Right lung (tissue), 5 donors: ENCODE measurements around the gene NDUFA13. TPM values are rescaled to one million over a fixed set of nuclear protein-coding genes. Genes with fewer than 3 reads are reported as not detected.

Experiments used
- DNase-seq, 2 donors: peaks; one replicate each; pipeline ENCODE4 v3.0.0-alpha.2; 2013
- polyA plus RNA-seq, 5 donors: library from polyadenylated mRNA; unstranded; fragments of 120-200 nt; gene quantifications; one replicate each; pipeline versions ENCODE4 v1.2.1 to v1.2.3, GENCODE V29; 2013; ENCODE audit warnings: inconsistent platforms in 1 of 5, low replicate concordance in 1 of 5; ENCODE audit not compliant: insufficient read length in 5 of 5, insufficient read depth in 1 of 5

The NDUFA13 gene
- polyA plus RNA-seq, 5 donors, result 177 to 282 (median 180) TPM

DNA sequence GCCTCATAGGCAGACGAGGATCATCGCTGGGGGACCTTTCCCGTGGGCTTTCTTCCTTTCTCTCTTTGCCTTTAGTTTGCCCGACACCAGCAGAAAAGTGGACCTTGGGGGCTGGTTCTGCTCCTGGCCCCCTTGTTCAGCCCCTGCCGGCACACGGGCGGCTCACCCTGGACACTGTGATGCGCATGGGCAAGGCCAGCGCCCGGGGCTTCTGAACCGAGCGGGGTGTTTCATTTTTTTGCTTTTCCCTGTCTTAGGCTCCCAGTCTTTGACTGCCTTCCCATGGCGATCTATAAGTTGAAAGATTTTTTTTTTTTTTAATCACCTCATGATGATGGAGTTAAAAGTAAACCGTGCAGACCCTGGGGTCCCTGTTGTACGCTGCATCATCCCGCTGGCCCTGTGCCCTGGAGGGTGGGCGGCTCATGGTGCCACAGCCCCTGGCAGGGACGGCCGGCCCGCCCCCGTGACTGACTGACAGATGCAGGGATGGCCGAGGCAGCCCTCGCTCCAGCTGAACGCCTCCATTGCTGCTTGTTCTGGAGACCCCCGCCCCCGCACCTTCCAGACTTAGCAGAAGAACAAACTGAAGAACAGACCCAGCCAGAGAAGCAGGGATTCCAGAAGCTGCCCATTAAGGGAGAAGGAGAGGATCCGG, 10.2 kb upstream of the NDUFA13 start:
- no peak for DNase-seq

DNA sequence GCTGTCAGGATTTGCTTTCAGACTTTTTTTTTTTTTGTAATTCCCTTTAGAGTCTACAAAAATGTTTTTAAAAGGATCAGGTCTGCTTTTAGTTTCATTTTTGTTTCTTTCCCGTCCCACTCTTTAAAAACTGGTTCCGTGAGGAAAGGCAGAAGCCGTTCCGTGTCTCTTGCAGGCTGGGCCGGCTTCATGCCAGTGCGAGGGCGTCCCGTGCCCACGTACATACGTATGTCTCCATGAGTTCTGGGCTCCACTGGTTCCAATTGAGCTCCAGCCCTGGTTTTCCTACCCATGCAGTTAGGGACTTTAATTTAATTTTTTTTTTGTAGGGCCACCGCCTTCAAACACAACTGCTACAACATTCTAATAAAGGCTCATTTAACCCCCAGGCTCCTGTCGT, 9.4 kb upstream of the NDUFA13 start:
- no peak for DNase-seq

DNA sequence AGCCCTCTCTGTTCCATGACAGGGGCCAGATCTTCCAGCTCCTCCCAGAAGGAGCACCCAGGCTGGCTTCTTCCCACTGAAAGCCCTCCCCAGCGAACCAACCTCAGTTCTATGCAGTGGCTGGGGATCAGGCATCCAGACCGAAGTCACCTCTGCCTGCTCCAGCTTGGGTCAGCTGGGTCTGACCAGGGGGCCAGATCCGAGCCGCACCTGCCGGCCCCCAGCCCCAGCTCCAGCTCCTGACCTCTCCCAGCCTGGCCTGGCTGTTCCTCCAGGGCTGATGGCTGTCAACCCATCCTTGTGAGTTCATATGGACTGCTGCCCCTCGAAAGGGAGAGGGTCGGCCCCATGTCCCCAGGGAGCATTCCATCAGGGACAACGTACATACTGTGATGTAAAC, 8.7 kb upstream of the NDUFA13 start:
- DNase-seq, result no peak

DNA sequence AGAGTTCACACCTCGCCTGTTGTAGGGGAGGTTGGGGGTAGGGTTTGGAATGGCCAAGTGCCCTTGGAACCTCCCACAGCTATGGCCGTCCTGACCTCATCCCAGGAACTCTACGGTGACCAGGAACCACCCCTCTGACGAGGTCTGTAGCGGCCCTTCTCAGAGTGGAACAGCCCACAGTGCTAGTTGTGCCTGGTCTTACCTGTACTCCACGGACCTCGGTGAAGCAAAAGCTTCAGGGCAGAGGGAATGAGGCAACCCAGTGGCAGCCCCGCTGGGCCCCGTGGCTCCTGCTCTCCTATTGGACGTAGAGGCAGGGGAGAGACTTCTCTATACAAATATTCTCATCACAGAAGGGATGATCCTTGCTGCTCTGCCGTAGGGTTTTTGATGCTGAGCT, 7.8 kb upstream of the NDUFA13 start:
- no peak for DNase-seq

DNA sequence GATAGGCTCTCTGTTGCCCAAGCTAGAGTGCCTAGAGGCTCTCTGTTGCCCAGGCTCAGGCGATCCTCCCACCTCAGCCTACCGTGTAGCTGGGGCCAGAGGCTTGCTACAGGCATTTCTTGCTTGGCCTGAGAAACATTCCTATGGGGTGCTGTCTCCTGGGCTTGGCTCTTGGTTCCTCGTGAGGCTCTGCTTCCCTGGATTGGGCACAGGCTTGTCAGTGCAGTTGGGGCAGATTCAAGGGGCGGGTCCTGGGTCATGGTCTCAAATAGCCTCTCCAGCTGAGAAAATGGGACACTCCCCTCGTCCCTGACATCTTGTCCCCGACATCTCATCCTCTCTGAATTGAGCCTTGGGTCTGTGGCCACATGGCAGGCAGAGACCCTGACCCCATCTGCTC, 5.6 kb upstream of the NDUFA13 start:
- no peak for DNase-seq

DNA sequence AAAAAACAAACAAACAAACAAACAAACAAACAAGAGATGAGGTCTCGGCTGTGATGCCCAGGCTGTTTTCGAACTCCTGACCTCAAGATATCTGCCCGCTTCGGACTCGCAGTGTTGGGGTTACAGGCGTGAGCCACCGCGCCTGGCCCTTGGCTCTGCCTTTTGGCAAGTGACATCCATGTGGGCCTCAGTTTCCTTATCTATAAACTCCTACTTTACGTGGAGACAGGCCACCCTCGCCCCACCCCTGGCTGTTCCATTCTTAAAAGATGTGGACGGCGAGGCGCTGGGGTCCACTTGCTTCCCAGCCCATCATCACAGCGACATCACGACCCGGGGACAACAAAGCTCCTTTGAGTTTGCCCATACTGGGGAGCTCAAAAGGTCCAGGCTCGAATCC, 2.3 kb upstream of the NDUFA13 start:
- DNase-seq, result no peak

DNA sequence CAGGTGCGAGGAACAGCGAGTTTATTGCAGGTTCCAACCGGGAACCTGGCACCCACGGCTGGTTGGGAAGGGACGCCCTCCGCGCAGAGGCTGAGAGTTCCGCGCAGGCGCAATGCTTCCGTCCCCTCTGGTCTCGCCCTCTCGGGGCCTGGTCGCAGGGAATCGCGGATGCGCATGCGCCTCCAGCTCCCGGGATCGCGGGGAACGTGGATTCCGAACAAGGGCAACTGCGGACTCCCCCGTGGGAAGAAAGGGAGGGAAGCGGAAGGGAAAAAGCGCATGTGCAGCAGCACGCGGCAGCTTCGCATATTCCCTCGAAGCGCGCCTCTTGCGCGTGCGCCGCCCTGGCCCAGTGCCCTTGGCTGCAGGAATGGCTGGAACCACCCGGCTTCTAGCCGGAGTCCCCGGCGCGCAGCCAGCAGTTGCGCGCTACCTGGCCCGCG, 1.8 kb upstream of the NDUFA13 start:
- peak; percentile 72 to 81 for DNase-seq

DNA sequence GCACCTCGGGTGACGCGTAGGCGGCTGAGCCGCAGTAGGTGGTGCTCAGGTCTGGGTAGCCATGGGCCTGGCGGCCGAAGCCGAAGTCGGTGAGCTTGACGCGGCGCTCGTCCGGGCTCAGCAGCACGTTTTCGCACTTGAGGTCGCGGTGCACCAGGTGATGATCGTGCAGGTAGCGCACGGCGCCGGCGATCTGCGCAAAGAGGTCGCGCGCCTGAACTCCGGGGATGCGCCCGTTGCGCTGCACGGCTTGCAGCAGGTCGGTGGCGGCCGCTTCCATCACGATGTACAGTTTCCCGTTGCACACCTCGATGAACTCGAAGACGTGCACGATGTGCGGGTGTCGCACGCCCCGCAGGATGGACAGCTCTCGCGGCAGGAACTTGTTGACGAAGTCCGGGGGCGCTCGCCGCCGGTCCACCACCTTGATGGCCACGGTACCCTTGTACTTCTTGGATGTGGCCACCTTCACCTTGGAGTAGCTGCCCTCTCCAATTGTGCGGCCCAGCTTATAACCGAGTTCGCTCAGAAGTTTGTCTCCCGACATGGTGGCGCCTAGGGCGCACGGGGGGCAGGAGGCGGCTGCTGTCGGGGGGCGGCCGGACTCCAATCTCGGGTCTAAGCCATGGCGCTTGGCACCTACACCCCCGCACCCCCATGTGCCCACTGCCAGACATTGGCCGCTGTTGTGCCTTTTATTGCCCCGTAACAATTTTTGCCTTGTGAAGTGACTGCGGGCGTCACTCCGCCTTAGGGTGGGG, 964 bp upstream of the NDUFA13 start, which contains the start of gene TSSK6:
TSSK6 (minus strand) TSS at position 668 of the 761 bp plus-strand sequence; CDS start at position 547, 121 bp downstream.
- no peak for DNase-seq

DNA sequence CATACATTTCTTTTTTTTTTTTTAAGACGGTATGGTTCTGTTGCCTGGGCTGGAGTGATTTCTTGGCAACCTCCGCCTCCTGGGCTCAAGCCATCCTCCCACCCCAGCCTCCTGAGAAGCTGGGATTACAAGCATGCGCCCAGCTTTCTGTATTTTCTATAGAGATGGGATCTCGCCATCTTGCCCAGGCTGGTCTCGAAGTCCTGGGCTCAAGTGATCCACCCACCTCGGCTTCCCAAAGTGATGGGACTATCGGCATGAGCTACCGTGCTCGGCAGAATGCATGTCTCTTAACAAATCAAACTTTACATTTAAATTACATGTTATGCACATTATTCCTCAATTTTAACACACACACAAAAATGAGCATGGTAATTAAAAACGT, 1.2 kb downstream of the NDUFA13 start:
- DNase-seq, result no peak

DNA sequence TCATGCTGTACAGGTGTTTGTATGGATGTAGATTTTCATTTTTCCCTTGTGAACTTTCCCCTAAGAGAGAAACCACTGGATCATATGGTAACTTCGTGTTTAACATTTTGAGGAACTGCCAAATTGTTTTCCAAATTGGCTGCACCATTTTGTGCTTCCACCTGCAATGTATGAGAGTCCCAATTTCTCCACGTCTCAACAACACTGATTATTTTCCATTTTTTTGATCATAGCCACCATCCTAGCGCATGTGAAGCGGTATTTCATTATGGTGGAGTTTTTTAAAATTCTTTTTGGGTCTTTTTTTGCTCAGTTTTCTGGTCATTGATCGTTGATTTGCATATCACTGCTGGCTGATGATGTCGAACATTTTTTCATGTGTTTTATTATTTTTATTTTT, 5.0 kb downstream of the NDUFA13 start:
- no peak for DNase-seq

DNA sequence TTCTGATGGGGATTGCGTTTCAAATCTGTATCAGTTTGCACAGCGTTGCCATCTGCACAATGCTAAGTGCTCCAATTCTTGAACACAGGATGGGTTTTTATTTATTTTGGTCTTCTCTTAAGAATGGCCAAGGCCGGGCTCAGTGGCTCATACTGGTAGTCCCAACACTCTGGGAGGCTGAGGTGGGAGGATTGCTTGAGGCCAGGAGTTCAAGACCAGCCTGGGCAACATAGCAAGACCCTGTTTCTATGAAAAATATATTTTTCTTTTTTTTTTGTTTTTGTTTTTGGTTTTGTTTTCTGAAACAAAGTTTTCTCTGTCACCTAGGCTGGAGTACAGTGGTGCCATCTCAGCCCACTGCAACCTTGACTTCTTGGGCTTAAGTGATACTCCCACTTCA, 7.2 kb downstream of the NDUFA13 start:
- DNase-seq, result no peak

DNA sequence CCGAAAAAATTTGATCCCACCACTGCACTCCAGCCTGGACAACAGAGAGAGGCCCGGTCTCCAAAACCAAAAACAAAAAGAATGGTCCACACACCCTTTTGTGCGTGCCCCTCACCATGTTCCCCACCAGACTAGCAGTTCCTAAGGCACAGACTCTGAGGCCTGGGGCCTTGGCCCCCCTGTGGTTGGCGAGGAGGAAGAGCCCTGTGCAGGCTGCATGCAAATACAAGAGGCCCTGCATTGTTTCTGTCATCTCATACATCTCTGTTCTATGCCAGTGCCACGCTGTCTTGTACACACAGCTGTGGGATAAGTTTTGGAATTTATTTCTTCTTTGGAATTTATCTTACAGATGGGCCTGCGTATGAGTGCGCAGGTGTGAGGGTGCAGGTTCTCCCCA, 8.0 kb downstream of the NDUFA13 start:
- DNase-seq, result no peak

DNA sequence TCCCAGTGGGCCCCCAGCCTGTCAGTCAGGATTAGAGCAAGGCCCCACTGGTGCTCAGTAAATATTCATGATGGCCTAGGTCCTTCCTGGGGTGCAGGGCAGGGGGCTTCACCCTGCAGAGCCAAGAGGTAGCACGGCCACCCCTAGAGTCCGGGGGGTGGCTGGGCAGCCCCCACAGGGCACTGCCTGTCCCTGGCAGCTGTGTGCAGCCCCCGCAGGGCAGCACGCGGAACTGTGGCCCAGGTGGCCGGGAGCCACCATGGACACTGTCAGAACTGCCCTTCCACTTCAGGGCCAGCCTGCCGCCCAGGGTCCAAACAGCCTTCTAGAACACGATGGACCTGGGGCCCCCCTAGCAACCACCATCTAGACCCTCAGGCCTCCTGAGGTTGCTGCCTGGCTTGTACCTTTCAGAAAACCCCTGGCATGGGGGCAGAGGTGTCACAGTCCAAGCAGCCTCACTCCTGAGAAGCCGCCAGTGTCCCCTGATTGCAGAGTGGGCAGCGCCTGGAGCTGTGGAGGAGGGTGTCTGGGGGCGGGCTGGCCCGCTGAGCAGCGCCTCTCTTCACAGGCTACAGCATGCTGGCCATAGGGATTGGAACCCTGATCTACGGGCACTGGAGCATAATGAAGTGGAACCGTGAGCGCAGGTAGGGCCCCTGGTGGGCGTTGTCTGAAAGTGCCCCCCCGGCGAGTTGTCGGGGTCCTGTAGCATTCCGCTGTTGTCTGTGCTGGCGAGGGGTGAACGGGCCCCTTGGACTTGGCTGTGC, 9.8 kb downstream of the NDUFA13 start:
- no peak for DNase-seq

DNA sequence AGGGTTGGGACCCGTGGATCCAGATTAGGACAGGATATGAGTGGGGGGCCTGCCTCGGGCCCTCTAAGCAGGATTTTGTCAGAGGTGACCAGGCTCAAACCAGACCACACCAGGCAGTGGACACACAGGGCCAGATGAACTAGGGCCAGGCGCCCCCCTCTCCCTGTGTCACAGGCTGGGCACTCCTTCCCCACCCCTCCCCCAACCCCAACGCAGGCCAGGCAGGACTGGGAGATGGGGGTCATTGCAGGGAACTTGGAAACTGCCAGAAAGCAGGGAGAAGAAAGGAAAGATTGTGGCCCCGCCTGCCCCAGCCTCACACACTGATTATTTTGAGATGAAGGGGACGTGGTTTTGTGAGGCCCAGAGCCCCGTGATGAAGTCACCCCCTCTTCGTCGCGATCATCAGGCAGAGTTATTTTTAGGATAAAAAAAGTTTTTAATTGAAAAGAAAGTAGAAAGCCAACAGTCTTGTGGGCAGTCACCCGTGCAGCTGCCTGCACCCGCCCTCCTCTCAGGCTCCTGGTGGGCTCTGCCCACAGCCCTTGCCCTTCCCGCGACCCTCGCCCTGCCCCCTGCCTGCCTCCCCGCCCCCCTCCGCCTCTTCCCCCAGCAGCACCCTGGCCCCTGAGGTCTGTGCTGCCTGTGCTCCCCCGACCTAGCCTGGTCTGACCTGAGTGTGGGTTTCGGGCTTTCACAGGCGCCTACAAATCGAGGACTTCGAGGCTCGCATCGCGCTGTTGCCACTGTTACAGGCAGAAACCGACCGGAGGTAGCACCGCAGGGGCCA, 10.8 kb downstream of the NDUFA13 start:
- DNase-seq, result no peak

DNA sequence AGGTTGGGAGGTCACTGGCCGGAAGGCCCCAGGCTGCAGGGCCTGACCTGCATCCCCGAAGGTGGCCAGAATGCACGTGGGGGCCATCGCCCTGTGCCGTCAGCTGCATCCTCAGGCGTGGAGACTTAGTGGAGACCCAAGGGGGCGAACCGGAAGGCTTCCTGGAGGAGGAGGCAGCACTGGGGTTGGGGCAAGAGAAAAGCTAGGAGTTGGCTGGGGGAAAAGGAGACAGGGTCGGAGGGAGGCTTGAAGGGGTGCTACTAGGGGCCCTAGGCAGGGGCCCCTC, 11.3 kb downstream of the NDUFA13 start:
- DNase-seq, result no peak

DNA sequence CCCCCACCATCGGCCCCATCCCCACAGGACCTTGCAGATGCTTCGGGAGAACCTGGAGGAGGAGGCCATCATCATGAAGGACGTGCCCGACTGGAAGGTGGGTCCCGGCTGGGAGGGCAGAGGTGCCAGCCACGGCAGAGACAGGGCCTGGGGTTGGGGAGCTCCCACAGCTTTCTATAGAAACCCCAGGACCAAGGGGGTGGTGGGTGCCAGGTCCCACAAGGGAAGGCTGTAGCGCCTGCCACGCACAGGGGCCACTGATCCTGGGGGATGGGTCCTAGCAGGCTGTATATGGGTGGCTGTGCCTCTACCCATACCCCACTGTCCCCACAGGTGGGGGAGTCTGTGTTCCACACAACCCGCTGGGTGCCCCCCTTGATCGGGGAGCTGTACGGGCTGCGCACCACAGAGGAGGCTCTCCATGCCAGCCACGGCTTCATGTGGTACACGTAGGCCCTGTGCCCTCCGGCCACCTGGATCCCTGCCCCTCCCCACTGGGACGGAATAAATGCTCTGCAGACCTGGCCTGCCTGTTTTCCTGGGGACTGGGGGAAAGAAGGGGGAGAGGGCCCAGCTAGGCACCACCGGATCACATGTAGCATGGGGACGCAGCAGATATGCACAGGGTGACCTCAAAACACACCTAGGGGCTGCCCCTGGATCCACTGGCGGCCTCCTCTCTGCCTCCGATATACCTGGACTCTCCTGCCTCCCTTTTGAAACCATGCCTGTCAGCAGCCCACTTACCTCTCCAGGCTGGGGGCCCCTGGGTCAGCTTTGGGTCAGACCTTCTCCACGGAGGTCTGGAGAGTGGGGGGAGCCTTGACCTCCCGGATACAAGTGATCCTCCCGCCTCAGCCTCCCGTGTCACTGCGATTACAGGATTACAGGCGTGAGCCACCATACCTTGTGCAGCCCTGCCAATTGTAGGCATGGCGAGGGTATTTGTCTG, 11.9 kb downstream of the NDUFA13 start:
- no peak for DNase-seq

DNA sequence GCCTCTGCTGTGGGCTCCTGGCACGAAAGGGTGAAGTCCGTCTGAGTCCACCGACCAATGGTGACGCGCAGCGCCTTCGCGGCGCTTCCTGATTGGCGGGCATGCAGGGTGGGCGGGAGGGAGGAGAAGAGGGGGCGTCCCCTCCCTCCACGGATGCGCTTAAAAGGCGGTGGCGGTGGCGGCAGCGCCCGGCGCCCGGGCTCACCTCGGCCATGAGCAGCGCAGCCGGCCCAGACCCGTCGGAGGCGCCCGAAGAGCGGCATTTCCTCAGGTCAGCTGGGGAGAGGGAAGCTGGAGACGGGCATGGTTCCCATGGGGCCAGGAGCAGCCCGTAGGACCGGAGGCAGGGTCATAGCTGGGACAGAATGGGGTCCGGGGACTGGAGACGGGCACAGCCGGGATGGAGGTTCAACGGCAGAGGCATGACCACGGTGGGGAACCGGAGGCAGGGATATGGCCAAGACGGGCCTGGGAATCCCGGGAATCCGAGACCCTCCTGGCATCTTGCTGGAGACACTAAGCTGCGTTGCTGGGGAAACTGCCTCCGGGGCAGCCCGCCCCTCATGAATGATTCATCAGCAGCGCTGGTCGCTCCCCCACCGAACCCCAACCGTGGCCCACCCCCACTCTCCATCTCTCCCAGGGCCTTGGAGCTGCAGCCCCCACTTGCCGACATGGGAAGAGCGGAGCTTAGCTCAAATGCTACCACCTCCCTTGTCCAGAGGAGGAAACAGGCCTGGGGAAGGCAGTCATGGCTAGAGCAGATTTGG, 12.9 kb downstream of the NDUFA13 start, which contains the start of gene YJEFN3:
YJEFN3 (plus strand) TSS at position 191 of the 770 bp plus-strand sequence; CDS start at position 213, 22 bp downstream.
- no peak for DNase-seq

DNA sequence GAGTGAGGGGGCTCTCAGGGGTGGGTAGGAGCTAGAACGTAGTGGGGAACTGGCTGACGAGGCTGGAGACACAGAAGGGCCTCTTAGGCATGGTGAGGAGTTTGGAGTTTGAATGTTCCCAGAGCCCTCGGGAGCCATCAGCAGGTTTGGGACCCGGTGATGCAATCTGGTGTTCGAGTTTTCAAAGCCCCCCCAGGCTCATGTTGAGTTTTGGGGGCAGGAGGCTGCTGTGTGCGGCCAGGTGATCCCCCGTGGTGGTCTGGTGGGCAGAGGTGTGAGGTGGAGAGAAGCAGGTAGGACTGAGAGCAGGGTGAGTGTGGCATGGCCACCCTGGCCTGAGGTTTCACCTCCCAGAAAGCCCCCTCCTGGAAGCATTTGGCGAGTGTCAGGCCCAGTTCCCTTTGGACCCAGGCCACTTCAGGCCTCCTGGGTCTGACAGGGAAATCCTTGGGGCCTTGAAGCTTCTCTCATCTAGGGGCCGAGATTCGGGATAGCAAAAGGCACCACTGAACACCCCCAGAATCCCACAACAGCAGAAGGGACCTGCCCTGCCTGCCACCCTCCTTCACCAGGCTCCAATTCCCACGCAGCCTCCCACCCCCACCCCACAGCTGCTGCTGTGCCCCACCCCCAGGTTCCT, 13.9 kb downstream of the NDUFA13 start:
- DNase-seq, result no peak

DNA sequence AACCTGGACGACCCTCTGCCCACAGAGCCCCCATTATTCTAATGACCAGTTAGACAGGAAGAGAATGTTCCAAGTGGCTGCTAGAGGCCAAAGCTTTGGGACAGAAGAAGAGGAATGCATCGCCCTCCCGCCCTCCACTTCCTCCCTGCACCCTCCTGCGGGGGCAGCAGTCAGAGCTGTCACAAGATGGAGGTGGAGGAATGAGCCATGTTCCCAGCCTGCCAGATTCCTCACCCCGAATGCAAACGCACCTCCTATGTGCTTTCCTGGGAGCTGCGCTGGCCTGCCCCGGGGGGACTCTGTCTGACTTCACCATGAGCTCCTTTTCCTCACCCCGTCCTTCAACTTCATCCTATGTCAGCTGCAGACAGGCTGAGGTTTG, 14.4 kb downstream of the NDUFA13 start:
- no peak for DNase-seq

DNA sequence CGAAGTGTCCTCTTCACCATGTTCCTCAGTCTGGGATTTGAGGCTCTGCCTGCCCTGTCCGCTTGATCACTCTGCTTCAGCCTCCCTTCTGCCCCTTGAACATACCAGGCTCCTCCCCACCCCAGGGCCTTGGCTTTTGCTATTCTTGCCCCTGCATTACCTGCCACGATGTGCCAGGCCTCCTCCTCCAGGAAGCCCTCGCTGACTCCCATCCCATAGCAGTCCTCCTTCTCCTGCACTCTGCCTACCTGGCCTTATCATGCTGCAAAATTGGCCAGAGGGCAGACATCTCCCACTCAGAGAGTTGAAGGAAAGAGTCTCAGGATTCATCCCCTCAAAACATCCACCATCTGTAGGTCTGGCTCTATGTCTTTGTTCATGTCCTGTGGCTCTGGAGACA, 14.9 kb downstream of the NDUFA13 start:
- no peak for DNase-seq
